ENCODE measurements around the gene DLG2. TPM values are rescaled to one million over a fixed set of nuclear protein-coding genes. Genes with fewer than 3 reads are reported as not detected.

The DLG2 gene
- total RNA-seq, 1 experiment from 2014 or later: not detected

DNA sequence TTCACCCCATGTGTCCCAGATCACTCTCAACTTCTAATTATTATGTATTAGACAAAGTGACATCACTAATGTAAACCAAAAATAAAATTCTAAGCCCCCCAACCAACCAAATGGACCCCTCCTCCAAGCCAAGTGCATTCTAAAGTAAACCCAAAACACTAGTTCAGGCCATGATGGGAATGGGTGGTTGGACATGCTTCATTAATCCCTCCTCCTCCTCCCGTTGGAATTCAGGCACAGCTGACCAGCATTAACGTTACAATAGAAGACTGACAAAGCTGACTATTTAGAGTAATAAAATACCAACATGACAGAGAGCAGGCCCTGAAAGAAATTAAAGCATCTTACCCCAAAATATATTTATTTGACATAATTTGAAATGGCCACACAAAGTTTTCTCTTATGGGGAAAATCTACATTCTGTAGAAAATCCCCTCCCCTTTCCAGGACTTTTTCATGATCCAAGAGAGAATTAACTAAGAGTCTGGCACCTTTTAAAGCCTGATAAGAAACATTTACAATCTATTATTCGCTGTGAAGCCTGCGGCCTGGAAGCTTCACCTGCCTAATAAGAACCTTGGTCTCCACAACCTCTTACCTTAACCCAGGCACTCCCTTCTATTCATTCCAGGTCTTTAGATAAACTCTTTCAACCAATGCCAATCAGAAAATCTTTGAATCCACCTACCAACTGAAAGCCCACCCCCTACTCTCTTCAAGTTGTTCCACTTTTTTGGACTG is 1392.5 kb downstream of the DLG2 start:
- DNase-seq (ENCODE audit: low read depth, low spot score): no peak
- in situ Hi-C loops (cut with HindIII; ENCODE audit: low pct_unique_long_range_greater_than_20kb, low sequenced_read_pairs): no loop called here

DNA sequence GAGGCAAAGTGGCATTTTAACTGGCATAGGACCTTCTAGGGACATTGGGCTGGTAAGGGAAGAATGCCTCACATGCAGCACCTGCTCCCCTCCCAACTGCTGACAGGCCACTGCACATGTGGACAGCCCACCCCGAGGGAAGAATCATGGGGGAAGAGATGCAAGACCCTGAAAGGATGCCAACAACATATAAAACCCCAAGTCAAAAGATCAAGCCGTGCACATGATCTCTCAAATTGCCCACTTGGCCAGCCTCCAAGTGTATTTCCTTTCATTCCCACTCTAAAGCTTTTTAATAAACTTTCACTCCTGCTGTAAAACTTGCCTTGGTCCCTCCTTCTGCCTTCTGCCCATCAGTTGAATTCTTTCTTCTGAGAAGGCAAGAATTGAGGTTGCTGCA is 1393.1 kb downstream of the DLG2 start:
- no peak for DNase-seq (ENCODE audit: low read depth, low spot score)
- in situ Hi-C loops (cut with HindIII; ENCODE audit: low pct_unique_long_range_greater_than_20kb, low sequenced_read_pairs): no loop called here

DNA sequence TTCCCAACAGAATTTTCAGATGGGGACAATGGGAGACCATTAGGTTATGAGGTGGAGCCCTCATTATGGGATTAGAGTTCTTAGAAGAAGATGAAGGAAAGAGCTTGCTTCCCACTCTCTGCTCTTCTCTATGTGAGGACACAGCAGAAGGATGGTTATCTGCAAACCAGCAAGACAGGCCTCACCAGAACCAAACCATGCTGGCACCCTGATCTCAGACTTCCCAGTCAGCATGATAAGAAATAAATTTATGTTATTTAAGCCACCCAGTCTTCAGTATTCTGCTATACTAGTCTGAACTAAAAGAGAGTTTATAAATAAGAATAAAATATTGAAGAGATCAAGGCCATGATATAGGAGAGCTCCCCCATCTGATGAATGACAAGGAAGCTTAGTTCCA is 1394.6 kb downstream of the DLG2 start:
- DNase-seq (ENCODE audit: low read depth, low spot score): no peak
- in situ Hi-C loops (cut with HindIII; ENCODE audit: low pct_unique_long_range_greater_than_20kb, low sequenced_read_pairs): no loop called here

DNA sequence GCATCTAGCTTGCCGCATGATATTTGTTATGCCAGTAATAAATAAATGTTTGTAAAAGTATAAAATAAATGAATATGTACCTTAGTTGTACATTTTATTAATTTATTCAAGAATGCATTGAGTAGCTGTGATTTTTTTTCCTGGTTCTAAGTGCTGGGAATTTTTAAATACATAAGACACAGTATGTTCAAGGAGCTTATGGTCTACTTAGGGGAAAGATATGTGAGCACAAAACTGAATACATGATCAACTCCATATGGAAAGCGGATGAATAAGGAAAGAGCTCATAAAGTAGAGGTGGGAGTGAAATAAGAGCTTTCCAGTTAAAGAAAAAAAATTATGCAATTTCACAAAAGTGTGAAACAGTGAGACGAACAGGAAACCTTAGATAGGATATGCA is 1396.7 kb downstream of the DLG2 start:
- in situ Hi-C loops (cut with HindIII; ENCODE audit: low pct_unique_long_range_greater_than_20kb, low sequenced_read_pairs): no loop called here

DNA sequence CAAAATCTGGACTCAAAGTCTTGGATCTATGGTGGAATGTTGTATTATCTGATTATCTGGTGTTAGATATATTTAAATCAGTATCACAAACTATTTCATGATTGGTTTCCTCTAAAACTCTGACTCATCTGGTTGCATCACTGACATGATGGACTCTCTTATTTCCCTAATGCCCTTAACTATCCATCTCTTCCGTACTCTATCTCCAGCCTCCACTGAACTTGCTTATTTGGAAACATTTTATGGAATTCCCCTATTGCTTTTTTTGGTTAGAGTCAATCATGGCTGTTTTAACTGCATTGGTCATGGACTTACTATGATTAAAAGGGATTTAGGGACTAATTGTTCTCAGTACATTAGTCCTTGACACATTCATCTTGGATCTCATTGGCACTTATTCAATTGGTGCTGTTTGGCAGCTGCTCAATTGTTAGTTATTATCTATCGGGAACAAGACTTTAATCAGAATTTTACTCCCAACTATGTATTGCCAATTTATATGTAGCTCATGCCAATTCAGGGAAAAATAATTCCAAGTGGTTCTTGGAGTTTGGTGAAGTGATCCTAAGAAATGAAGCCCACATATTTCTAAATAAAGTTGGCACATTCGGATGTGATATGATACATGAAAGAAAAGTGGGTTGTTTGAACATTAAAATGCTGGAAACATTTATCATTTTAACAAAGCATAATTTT is 1399.0 kb downstream of the DLG2 start:
- in situ Hi-C loops (cut with HindIII; ENCODE audit: low pct_unique_long_range_greater_than_20kb, low sequenced_read_pairs): no loop called here
- DNase-seq (ENCODE audit: low read depth, low spot score): no peak

More for the DNA sequence above, 1396.7 kb downstream of the DLG2 start:
- no peak for DNase-seq (ENCODE audit: low read depth, low spot score)

DNA sequence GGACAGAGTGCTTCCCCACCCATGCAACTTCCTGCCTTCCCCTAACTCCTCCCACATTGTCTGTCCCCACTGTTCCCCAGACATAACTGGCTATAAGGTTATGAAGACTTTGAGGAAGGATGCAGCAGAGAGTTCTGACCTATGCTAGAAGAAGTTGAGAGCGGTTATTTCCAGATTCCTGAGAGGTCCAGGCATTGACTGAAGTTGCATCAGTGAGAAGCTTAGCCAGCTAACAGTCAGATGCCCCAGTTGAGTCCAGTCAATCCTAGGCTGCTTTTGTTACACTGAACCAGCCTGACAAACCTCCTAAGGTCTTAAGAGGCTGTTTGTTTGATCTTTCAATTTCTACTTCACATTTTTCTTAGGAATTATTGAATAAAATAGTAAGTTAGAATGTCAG is 1403.1 kb downstream of the DLG2 start:
- in situ Hi-C loops (cut with HindIII; ENCODE audit: low pct_unique_long_range_greater_than_20kb, low sequenced_read_pairs): no loop called here
- no peak for DNase-seq (ENCODE audit: low read depth, low spot score)

DNA sequence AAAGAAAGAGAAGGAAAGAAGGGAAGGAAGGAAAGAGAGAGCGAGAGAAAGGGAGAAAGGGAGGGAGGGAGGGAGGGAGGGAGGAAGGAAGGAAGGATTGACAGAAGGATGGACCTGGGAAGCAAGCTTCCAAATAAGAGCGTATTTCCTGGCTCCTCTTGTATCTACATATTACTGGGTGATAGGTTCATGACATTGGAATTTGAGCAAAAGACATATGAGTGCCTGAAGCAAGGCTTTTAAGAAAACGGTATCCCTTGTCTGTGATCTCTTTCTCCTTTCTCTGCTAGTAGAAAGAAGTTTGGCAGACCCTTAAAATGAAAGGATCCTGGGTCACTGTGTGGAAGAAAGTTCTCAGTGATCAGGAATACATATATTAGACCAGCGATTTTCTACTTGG is 1408.8 kb downstream of the DLG2 start:
- no peak for DNase-seq (ENCODE audit: low read depth, low spot score)
- in situ Hi-C loops (cut with HindIII; ENCODE audit: low pct_unique_long_range_greater_than_20kb, low sequenced_read_pairs): no loop called here

DNA sequence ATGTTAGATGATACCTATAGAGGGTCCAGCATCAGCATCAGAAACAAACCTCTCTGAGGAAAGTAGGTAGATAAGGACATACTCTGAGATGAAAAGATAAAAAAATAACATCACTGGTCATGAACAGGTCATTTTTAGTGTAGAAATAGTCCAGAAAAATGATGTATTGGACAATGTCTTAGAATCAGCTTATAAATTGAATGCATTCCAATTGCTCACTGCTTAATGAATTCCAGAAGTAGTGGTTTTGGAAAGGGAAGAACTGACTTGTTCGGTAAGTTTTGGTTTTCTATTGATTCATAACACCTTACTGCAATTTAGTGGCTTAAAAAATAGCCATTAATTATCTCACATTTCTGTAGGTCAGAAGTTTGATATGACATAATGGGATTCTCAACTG is 1411.5 kb downstream of the DLG2 start:
- in situ Hi-C loops (cut with HindIII; ENCODE audit: low pct_unique_long_range_greater_than_20kb, low sequenced_read_pairs): no loop called here
- no peak for DNase-seq (ENCODE audit: low read depth, low spot score)

DNA sequence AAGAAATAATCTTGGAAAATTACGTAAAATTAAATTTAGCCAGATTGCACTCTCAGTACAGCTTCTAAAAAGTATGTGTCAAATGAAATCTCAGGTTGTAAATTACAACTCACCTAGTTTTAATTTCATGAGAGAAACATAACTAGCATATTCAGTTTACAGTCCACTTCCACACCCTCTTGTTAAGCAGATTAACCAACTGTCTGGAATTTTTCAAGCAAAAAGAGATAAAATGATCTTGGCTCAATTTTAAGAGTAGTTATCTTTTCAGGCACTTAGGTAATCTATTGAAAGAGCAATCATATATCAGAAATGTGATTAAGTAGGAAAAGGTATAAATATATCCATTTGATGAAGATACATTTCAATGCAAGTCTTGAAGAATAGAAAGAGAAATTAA is 1412.6 kb downstream of the DLG2 start:
- in situ Hi-C loops (cut with HindIII; ENCODE audit: low pct_unique_long_range_greater_than_20kb, low sequenced_read_pairs): no loop called here
- DNase-seq (ENCODE audit: low read depth, low spot score): no peak

DNA sequence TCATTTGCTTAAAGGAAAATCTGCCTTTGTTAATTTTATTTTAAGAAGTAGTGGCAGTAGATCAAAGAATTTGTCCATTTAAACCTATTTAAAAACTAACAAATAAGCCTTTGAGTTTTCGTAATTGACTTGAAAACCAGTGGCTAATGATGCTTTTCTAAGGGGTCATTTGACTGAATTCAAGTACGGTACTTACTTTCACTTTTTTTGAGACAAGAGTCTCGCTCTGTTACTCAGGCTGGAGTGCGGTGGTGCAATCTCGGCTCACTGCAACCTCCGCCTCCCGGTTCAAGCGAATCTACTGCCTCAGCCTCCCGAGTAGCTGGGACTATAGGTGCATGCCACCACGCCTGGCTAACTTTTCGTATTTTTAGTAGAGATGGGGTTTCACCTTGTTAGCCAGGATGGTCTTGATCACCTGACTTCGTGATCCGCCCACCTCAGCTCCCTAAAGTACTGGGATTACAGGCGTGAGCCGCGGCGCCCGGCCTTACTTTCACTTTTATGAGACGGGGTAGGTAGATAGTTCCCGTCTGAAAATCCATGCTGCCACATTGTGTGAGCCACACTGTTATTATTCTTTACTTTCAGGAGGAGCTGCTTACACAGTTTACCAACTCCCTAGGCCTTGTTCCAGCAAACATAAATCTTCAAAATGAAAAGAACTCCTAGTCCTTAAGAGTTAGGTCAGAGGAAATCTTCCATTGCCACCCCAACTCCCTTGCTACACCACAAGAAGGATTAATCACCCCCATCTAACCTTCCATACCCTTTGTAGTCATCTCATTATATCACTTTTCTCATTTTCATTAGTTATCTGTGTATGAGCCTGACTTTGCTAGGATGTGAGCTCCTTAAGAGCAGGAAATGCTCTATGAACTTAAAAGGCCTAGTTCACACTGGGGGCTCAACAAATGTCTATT is 1414.4 kb downstream of the DLG2 start:
- in situ Hi-C loops (cut with HindIII; ENCODE audit: low pct_unique_long_range_greater_than_20kb, low sequenced_read_pairs): no loop called here
- peak; percentile 47 for DNase-seq (ENCODE audit: low read depth, low spot score)

DNA sequence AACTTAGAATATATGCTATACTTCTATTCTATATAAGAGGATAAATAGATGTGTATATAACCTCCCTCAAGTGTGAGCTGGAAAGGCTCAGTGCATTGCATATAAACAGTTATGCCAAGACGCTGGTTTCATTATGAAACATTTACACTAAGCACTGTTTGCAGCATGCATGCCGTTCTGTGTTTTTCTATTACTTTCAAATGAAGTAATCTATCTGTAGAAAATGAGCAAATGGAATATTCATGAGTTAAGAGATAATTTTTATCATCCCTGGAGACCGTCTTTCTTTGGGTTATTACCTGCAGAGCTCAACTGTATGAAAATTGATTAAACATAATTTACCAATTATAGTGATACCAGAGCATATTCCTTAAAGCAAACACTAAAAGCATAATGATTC is 1415.2 kb downstream of the DLG2 start:
- no peak for DNase-seq (ENCODE audit: low read depth, low spot score)
- in situ Hi-C loops (cut with HindIII; ENCODE audit: low pct_unique_long_range_greater_than_20kb, low sequenced_read_pairs): no loop called here

DNA sequence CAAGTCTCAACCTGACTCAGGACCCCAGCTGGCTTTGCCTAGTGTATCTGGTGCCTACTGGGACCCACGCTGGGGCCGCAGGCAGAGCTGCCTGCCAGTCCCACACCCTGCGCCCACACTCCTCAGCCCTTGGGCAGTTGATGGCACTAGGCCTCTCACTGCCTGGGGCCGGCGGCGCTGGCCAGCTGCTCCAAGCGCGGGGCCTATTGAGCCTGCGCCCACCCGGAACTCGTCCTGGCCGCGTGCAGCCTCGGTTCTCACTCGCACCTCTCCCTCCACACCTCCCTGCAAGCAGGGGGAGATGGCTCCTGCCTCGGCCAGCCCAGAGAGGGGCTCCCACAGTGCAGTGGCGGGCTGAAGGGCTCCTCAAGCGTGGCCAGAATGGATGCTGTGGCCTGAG is 1432.4 kb downstream of the DLG2 start:
- in situ Hi-C loops (cut with HindIII; ENCODE audit: low pct_unique_long_range_greater_than_20kb, low sequenced_read_pairs): no loop called here

DNA sequence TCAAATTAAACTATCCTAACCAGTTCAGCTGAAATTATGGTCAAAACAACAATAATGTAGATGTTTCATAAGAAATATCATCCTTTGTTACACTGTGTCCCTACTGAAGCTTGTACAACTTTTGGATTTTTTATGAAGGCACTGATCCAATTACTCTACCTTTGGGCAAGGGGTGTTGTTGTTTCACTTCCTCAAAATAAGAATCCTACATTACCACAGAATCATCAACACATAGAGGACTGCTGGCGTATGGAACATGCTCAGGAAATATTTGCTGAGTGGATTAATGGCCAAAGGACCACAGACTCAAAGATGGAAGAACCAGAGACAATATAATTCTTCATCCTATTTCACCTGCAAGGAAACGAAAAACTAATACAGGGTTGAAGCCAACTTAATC is 1433.4 kb downstream of the DLG2 start:
- in situ Hi-C loops (cut with HindIII; ENCODE audit: low pct_unique_long_range_greater_than_20kb, low sequenced_read_pairs): no loop called here
- DNase-seq (ENCODE audit: low read depth, low spot score): no peak

More for the DNA sequence above, 1432.4 kb downstream of the DLG2 start:
- no peak for DNase-seq (ENCODE audit: low read depth, low spot score)

DNA sequence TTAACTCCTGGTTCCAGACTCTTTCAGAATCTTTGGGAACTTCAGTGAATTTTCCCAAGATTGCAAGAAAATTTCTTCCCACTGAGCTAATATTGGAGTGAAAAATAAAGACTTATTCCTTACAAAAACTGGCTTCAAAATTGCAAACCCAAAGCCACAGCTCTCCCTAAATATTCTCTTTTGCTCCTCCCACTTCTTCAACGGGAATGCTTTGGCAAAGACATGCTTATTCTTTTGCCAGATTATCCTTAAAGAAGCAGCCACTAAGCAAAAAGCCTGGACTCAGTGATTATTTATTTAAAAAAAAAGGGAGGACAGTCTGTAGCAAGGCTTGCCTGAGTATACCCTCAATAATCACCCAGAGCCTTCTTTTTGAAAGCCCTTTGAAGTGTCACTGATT is 1438.6 kb downstream of the DLG2 start:
- in situ Hi-C loops (cut with HindIII; ENCODE audit: low pct_unique_long_range_greater_than_20kb, low sequenced_read_pairs): no loop called here

DNA sequence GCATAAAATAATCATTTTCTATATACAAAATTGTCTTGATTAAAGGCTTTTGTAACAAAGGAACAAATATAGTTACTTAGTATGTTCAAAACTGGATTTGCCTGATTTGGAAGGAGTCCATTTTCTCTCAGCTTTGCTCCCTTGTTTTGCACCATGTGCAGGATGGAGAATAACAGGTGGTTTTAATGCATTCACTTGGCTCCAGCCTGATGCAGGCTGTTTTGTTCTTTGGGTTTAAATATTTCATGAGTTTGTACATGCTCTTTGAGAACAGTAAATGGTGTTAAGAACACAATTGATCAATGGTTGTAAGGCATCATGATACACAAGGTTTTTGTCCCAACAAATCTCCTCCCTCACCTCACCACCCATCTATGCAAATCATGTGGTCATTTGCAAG is 1454.1 kb downstream of the DLG2 start:
- in situ Hi-C loops (cut with HindIII; ENCODE audit: low pct_unique_long_range_greater_than_20kb, low sequenced_read_pairs): no loop called here

More for the DNA sequence above, 1438.6 kb downstream of the DLG2 start:
- DNase-seq (ENCODE audit: low read depth, low spot score): no peak

DNA sequence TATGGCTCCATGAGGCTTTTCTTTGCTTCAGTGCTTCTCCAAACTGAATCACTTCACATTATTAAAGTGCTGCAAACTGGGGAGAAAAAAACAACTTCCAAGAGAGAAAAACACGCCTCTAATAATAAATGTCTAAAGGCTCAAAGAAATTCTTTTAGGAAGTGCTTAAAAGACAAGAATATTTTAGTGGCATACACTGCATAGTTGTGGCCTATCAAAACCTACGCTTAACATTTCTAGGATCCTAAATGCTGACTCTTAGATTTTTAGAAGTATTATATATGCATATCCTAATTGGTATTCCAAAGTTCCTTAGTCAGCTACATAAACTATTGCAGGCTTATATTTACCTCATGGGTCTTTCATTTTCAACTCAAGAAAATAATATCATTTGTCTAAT is 1462.0 kb downstream of the DLG2 start:
- no peak for DNase-seq (ENCODE audit: low read depth, low spot score)
- in situ Hi-C loops (cut with HindIII; ENCODE audit: low pct_unique_long_range_greater_than_20kb, low sequenced_read_pairs): no loop called here

More for the DNA sequence above, 1454.1 kb downstream of the DLG2 start:
- no peak for DNase-seq (ENCODE audit: low read depth, low spot score)

DNA sequence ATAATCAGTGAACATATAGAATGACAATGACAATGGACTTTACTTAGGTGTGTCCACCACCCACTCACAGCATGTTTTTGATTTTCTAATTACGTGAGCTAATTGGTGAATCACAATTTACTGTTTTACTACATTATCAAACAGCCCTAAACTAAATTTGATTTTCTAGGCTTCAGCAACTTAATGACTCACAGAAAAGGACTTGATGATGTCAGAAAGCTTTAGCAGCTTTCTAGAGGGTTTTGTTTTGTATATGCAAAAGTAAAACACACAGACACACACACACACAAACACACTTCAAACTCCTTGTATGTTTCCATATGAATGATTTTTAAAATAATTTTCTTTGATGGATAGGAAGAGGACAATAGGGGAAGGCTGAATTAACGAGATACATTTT is 1462.4 kb downstream of the DLG2 start:
- DNase-seq (ENCODE audit: low read depth, low spot score): no peak
- in situ Hi-C loops (cut with HindIII; ENCODE audit: low pct_unique_long_range_greater_than_20kb, low sequenced_read_pairs): no loop called here

DNA sequence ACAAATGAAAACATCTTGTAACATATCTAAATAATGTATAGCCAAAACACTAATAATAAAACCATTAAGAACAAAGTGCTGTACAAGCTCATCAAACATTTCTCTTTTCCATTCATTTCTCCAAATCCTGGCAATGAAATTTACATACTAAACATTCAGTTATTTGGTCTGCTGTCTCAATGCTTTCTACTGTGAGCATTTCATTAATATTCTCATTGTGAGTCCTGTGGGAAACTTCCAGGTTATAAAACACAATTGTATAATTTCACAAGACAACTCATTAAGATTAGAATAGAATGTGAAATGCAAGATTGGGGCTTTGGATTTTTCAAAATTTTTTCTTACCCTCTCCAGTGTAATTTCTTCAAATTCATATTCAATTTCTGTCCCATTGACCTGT is 1464.0 kb downstream of the DLG2 start:
- in situ Hi-C loops (cut with HindIII; ENCODE audit: low pct_unique_long_range_greater_than_20kb, low sequenced_read_pairs): no loop called here
- DNase-seq (ENCODE audit: low read depth, low spot score): no peak
